Measurements from ENCODE around the gene PRDM16.

DNA sequence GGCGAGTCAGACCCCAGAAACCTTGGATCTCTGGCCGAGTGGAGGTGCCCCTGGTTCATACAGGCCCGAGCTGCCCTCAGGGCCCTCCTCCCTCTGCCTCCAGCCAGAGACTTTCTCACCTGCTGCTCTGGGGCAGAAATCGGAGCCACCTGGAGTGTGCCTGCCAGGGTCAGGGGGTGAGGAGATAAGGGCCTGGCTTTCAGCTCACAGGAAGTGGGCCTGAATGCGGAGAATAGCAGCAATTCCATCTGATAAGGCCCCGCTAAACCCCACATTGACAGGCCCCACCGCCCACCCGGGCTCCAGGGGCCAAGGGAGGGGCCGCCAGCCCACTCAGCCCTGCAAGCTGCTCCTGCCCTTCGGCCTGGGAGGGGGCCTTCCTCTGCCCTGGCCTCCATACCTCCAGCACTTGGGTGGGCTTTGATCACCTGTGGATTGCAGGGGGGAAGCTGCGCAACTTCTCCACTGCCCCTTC, 261.8 kb downstream of the PRDM16 start:
- TF ChIP-seq CTCF (IDR thresholded peaks at IDR 0.05; ENCODE audit: borderline replicate concordance, extremely low read depth, low read length, poor library complexity, severe bottlenecking): no peak
- no peak for TF ChIP-seq EZH2 (IDR thresholded peaks at IDR 0.05; ENCODE audit: borderline replicate concordance, low read depth, low read length, severe bottlenecking)
